HepG2 (cell line): ENCODE data around the gene TYMP. TPM values are rescaled to one million over a fixed set of nuclear protein-coding genes. Genes with fewer than 3 reads are reported as not detected.

ENCODE experiments used
- CTCF ChIP-seq: sonication (generic); formaldehyde crosslinking; IDR thresholded peaks from 2 replicates; pipeline ENCODE4 v1.5.0; 2020; ENCODE audit warnings: mild to moderate bottlenecking, missing genetic modification reagents, moderate library complexity
- FLYWCH1 ChIP-seq: sonication (generic); formaldehyde crosslinking; IDR thresholded peaks from 2 replicates; pipeline ENCODE4 v1.8.1; 2023; ENCODE audit warnings: mild to moderate bottlenecking, missing genetic modification reagents
- FOXK1 ChIP-seq: sonication (generic); formaldehyde crosslinking; IDR thresholded peaks from 2 replicates; pipeline ENCODE4 v1.4.0; 2020; ENCODE audit warnings: low read depth, missing genetic modification reagents, borderline replicate concordance
- GATAD1 ChIP-seq: IDR thresholded peaks from 2 replicates; pipeline ENCODE4 v1.6.1; 2016; ENCODE audit warnings: missing genetic modification reagents, missing compliant biosample characterization
- HNF4A ChIP-seq: sonication (generic); formaldehyde crosslinking; IDR thresholded peaks from 2 replicates; pipeline ENCODE4 v1.4.0; 2020; ENCODE audit warnings: missing genetic modification reagents
- MED1 ChIP-seq: sonication (generic); formaldehyde crosslinking; IDR thresholded peaks from 2 replicates; pipeline ENCODE4 v1.4.0; 2020; ENCODE audit warnings: missing genetic modification reagents
- RXRB ChIP-seq: IDR thresholded peaks from 2 replicates; pipeline ENCODE4 v1.6.1; 2016; ENCODE audit warnings: borderline replicate concordance, missing genetic modification reagents, missing compliant biosample characterization
- SAP130 ChIP-seq: IDR thresholded peaks from 2 replicates; pipeline ENCODE4 v1.6.1; 2016; ENCODE audit warnings: low read depth
- STAG1 ChIP-seq: sonication (generic); formaldehyde crosslinking; IDR thresholded peaks from 2 replicates; pipeline ENCODE4 v1.4.0; 2020; ENCODE audit warnings: missing genetic modification reagents
- TBP ChIP-seq: sonication (generic); formaldehyde crosslinking; IDR thresholded peaks from 2 replicates; pipeline ENCODE4 v1.5.0; 2020; ENCODE audit warnings: missing genetic modification reagents
- TEF ChIP-seq: sonication (generic); formaldehyde crosslinking; IDR thresholded peaks from 2 replicates; pipeline ENCODE4 v1.5.0; 2020; ENCODE audit warnings: missing genetic modification reagents
- YEATS2 ChIP-seq: sonication (generic); formaldehyde crosslinking; IDR thresholded peaks from 2 replicates; pipeline ENCODE4 v1.4.0; 2020; ENCODE audit warnings: missing genetic modification reagents, borderline replicate concordance
- ZFP91 ChIP-seq: sonication (generic); formaldehyde crosslinking; IDR thresholded peaks from 2 replicates; pipeline ENCODE4 v1.9.0; 2022; ENCODE audit warnings: missing genetic modification reagents, mild to moderate bottlenecking, borderline replicate concordance
- ZNF101 ChIP-seq: sonication (generic); formaldehyde crosslinking; IDR thresholded peaks from 2 replicates; pipeline ENCODE4 v1.4.0; 2020; ENCODE audit warnings: mild to moderate bottlenecking, low read depth, missing genetic modification reagents, borderline replicate concordance
- ZNF143 ChIP-seq: sonication (generic); formaldehyde crosslinking; IDR thresholded peaks from 2 replicates; pipeline ENCODE4 v1.4.0; 2020; ENCODE audit warnings: missing genetic modification reagents
- ZNF556 ChIP-seq: sonication (generic); formaldehyde crosslinking; IDR thresholded peaks from 2 replicates; pipeline ENCODE4 v1.4.0; 2020; ENCODE audit warnings: mild to moderate bottlenecking, missing genetic modification reagents, borderline replicate concordance
- ZNF629 ChIP-seq: sonication (generic); formaldehyde crosslinking; conservative IDR thresholded peaks from 2 replicates; pipeline ENCODE4 v1.5.0; 2020; ENCODE audit warnings: missing genetic modification reagents
- polyA plus RNA-seq, 8 experiments: library from polyadenylated mRNA; depleted of rRNA in 3 of 8; stranded (reverse) in 7 of 8; unstranded in 1 of 8; fragments of >200 nt; fragmentation: Illumina TruSeq in 4 of 8; extraction: Trizol in 4 of 8; gene quantifications; 2 replicates each; pipeline versions ENCODE4 v1.2.1 to v1.2.3, GENCODE V29; 2011 to 2016; ENCODE audit warnings: low read depth in 4 of 8, missing spikeins in 1 of 8, mixed read lengths in 1 of 8; ENCODE audit not compliant: insufficient read depth in 1 of 8
- total RNA-seq, 5 experiments: library from RNA; depleted of rRNA; stranded (reverse); fragments of >200 nt; fragmentation: Illumina TruSeq; extraction: Trizol; gene quantifications; 2 replicates each; pipeline ENCODE4 v1.2.3, GENCODE V29; 2016; ENCODE audit warnings: low read depth in 1 of 5
- TF ChIP-seq, protein P1 (sequence below): sonication (generic); formaldehyde crosslinking; IDR thresholded peaks from 2 replicates; pipeline ENCODE4 v1.8.1; 2022; ENCODE audit warnings: low read depth, mild to moderate bottlenecking, missing genetic modification reagents
- TF ChIP-seq, protein P2 (sequence below): IDR thresholded peaks from 2 replicates; pipeline ENCODE4 v1.6.1; 2012; ENCODE audit warnings: low read depth, low read length, improper control_type of control experiment
- TF ChIP-seq, protein P3 (sequence below): sonication (generic); formaldehyde crosslinking; IDR thresholded peaks from 2 replicates; pipeline ENCODE4 v1.4.0; 2020; ENCODE audit warnings: mild to moderate bottlenecking, missing genetic modification reagents
- TF ChIP-seq, protein P4 (sequence below): sonication (generic); formaldehyde crosslinking; IDR thresholded peaks from 2 replicates; pipeline ENCODE4 v1.5.1; 2020; ENCODE audit warnings: mild to moderate bottlenecking, missing genetic modification reagents, moderate library complexity

Gene TYMP
- total and polyA plus RNA-seq, 2 of the 13 experiments (the other 11 are each of a cell fraction or from before 2014, with no cell fraction given) = 3.9 to 4.3 TPM

GRCh38 chr22:50576070-50576469, 46.3 kb upstream of the TYMP start (continued):
- TF ChIP-seq, protein P1, sequence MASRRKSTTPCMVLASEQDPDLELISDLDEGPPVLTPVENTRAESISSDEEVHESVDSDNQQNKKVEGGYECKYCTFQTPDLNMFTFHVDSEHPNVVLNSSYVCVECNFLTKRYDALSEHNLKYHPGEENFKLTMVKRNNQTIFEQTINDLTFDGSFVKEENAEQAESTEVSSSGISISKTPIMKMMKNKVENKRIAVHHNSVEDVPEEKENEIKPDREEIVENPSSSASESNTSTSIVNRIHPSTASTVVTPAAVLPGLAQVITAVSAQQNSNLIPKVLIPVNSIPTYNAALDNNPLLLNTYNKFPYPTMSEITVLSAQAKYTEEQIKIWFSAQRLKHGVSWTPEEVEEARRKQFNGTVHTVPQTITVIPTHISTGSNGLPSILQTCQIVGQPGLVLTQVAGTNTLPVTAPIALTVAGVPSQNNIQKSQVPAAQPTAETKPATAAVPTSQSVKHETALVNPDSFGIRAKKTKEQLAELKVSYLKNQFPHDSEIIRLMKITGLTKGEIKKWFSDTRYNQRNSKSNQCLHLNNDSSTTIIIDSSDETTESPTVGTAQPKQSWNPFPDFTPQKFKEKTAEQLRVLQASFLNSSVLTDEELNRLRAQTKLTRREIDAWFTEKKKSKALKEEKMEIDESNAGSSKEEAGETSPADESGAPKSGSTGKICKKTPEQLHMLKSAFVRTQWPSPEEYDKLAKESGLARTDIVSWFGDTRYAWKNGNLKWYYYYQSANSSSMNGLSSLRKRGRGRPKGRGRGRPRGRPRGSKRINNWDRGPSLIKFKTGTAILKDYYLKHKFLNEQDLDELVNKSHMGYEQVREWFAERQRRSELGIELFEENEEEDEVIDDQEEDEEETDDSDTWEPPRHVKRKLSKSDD = no peak
- TF ChIP-seq SAP130 (CRISPR knock-in tag) (peak; percentile 65), ZNF556 (no peak), HNF4A (no peak), ZNF629 (CRISPR knock-in tag) (no peak), YEATS2 (CRISPR knock-in tag) (no peak), RXRB (CRISPR knock-in tag) (peak; percentile 30; the same call in 1 of the 2 replicates), TEF (CRISPR knock-in tag) (no peak), ZNF101 (CRISPR knock-in tag) (no peak), MED1 (CRISPR knock-in tag) (peak; percentile 33; the same call in 1 of the 2 replicates), STAG1 (peak; percentile 94), ZFP91 (CRISPR knock-in tag) (no peak), TBP (no peak), ZNF143 (CRISPR knock-in tag) (no peak), FOXK1 (no peak), GATAD1 (CRISPR knock-in tag) (peak; percentile 30; the same call in 1 of the 2 replicates), FLYWCH1 (no peak), CTCF (peak; percentile 81)
- TF ChIP-seq, protein P2, sequence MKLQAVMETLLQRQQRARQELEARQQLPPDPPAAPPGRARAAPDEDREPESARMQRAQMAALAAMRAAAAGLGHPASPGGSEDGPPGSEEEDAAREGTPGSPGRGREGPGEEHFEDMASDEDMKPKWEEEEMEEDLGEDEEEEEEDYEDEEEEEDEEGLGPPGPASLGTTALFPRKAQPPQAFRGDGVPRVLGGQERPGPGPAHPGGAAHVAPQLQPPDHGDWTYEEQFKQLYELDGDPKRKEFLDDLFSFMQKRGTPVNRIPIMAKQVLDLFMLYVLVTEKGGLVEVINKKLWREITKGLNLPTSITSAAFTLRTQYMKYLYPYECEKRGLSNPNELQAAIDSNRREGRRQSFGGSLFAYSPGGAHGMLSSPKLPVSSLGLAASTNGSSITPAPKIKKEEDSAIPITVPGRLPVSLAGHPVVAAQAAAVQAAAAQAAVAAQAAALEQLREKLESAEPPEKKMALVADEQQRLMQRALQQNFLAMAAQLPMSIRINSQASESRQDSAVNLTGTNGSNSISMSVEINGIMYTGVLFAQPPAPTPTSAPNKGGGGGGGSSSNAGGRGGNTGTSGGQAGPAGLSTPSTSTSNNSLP = no peak
- TF ChIP-seq, protein P3, sequence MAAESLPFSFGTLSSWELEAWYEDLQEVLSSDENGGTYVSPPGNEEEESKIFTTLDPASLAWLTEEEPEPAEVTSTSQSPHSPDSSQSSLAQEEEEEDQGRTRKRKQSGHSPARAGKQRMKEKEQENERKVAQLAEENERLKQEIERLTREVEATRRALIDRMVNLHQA (CRISPR knock-in tag) = no peak
- TF ChIP-seq, protein P4, sequence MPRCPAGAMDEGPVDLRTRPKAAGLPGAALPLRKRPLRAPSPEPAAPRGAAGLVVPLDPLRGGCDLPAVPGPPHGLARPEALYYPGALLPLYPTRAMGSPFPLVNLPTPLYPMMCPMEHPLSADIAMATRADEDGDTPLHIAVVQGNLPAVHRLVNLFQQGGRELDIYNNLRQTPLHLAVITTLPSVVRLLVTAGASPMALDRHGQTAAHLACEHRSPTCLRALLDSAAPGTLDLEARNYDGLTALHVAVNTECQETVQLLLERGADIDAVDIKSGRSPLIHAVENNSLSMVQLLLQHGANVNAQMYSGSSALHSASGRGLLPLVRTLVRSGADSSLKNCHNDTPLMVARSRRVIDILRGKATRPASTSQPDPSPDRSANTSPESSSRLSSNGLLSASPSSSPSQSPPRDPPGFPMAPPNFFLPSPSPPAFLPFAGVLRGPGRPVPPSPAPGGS = no peak
